NCI-H2227 (cell line): ENCODE data around the gene SLC24A3.

Experiments used
- DNase-seq: peaks from one replicate; lab custom pipeline; 2025; ENCODE audit not compliant: unreplicated experiment; lab: John Stamatoyannopoulos, UW

SLC24A3 gene

GRCh38 chr20:19301142-19301541 lies 88.7 kb downstream of the SLC24A3 start:
- no peak for DNase-seq

- no peak for DNase-seq
Observed at GRCh38 chr20:19301843-19302242, 89.4 kb downstream of the SLC24A3 start.

- no peak for DNase-seq
Observed at GRCh38 chr20:19302714-19303113, 90.3 kb downstream of the SLC24A3 start.

GRCh38 chr20:19304389-19304788 lies 91.9 kb downstream of the SLC24A3 start:
- DNase-seq: no peak

GRCh38 chr20:19304886-19305415 lies 92.5 kb downstream of the SLC24A3 start:
- DNase-seq: no peak

GRCh38 chr20:19308146-19308545 lies 95.7 kb downstream of the SLC24A3 start:
- no peak for DNase-seq

GRCh38 chr20:19310541-19310940 lies 98.1 kb downstream of the SLC24A3 start:
- no peak for DNase-seq

GRCh38 chr20:19313342-19314069 lies 101.1 kb downstream of the SLC24A3 start:
- no peak for DNase-seq

- no peak for DNase-seq
Observed at GRCh38 chr20:19314621-19315020, 102.2 kb downstream of the SLC24A3 start.

- no peak for DNase-seq
Observed at GRCh38 chr20:19317237-19318069, 105.0 kb downstream of the SLC24A3 start.

- DNase-seq: no peak
Observed at GRCh38 chr20:19318610-19319009, 106.2 kb downstream of the SLC24A3 start.

GRCh38 chr20:19320005-19320404 lies 107.6 kb downstream of the SLC24A3 start:
- no peak for DNase-seq

- no peak for DNase-seq
Observed at GRCh38 chr20:19321176-19321575, 108.7 kb downstream of the SLC24A3 start.

- DNase-seq: no peak
Observed at GRCh38 chr20:19322061-19322985, 109.9 kb downstream of the SLC24A3 start.

GRCh38 chr20:19327401-19327800 lies 115.0 kb downstream of the SLC24A3 start:
- no peak for DNase-seq

GRCh38 chr20:19328676-19329075 lies 116.2 kb downstream of the SLC24A3 start:
- DNase-seq: no peak

- no peak for DNase-seq
Observed at GRCh38 chr20:19330038-19330437, 117.6 kb downstream of the SLC24A3 start.

GRCh38 chr20:19330731-19331130 lies 118.3 kb downstream of the SLC24A3 start:
- no peak for DNase-seq

- DNase-seq: no peak
Observed at GRCh38 chr20:19333563-19333962, 121.1 kb downstream of the SLC24A3 start.

- DNase-seq: no peak
Observed at GRCh38 chr20:19335341-19335740, 122.9 kb downstream of the SLC24A3 start.

GRCh38 chr20:19335916-19336315 lies 123.5 kb downstream of the SLC24A3 start:
- DNase-seq: no peak
